Gastrocnemius medialis (tissue), 4 donors: ENCODE measurements around the gene FOLH1.
"Not testable (repeated sequence)": the region's sequence is repeated elsewhere in the genome, so short reads cannot be mapped to it uniquely, and the experiment has no call there.

Experiments
- POLR2A ChIP-seq, 2 donors: fragments of 450-650 bp; IDR thresholded peaks; one replicate each; pipeline ENCODE4 v1.6.1; 2017; ENCODE audit warnings: antibody characterized with exemption in 2 of 2, mild to moderate bottlenecking in 2 of 2, moderate library complexity in 2 of 2
- TF ChIP-seq, protein P1 (sequence below), 5 experiments: fragments of 450-650 bp in 3 of 5; fragments of 200-600 bp in 2 of 5; sonication (generic) in 2 of 5; IDR thresholded peaks in 4 of 5; conservative IDR thresholded peaks in 1 of 5; 1 replicate in 4 of 5; 2 replicates in 1 of 5; pipeline ENCODE4 v1.5.1; 2016 to 2019; ENCODE audit warnings: antibody characterized with exemption in 5 of 5, mild to moderate bottlenecking in 3 of 5, moderate library complexity in 3 of 5

DNA sequence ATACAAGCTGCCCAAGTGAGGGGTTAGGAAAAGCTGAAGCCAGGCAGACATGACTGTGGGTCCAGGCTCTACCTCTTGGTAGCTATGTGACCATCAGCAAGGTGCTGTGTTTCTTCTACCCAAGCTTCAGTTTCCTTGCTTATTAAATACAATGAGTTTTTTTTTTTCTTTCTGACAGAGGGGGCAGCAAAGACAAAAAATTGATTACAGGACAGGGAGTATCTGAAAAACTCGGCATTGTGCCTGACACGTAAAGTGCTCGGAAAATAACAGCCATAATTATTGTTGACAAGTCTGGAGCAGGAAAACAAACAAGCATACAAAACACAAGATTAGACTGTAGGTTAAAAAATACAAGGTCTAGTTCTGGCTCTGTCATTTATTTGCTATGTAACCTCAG lies 23.3 kb upstream of the FOLH1 start:
- TF ChIP-seq, protein P1, sequence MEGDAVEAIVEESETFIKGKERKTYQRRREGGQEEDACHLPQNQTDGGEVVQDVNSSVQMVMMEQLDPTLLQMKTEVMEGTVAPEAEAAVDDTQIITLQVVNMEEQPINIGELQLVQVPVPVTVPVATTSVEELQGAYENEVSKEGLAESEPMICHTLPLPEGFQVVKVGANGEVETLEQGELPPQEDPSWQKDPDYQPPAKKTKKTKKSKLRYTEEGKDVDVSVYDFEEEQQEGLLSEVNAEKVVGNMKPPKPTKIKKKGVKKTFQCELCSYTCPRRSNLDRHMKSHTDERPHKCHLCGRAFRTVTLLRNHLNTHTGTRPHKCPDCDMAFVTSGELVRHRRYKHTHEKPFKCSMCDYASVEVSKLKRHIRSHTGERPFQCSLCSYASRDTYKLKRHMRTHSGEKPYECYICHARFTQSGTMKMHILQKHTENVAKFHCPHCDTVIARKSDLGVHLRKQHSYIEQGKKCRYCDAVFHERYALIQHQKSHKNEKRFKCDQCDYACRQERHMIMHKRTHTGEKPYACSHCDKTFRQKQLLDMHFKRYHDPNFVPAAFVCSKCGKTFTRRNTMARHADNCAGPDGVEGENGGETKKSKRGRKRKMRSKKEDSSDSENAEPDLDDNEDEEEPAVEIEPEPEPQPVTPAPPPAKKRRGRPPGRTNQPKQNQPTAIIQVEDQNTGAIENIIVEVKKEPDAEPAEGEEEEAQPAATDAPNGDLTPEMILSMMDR (IDR thresholded peaks at IDR 0.05 in 4 of 5, conservative IDR thresholded peaks at IDR 0.05 in 1 of 5): not testable (repeated sequence)
- not testable (repeated sequence) for TF ChIP-seq POLR2A (IDR thresholded peaks at IDR 0.05)
